GM23338 (cell line): ENCODE data around the gene UBN1. TPM values are rescaled to one million over a fixed set of nuclear protein-coding genes. Genes with fewer than 3 reads are reported as not detected.

ENCODE experiments used
- ATAC-seq: fragments of 200-7000 bp; cut with Tn5 transposase; 3 replicates; pipeline ENCODE4 v1.9.1; 2020
- DNase-seq: peaks from one replicate; pipeline ENCODE4 v3.0.0-alpha.2; 2015; ENCODE audit warnings: low spot score
- H2AFZ ChIP-seq: fragments of 200-600 bp; sonication (generic); 2 replicates; pipeline ENCODE4 v1.8.0; 2016; ENCODE audit warnings: antibody characterized with exemption, mild to moderate bottlenecking, moderate library complexity
- H3F3A ChIP-seq: fragments of 200-600 bp; sonication (generic); replicated peaks from 2 replicates; pipeline ENCODE4 v1.8.0; 2017; ENCODE audit warnings: antibody characterized with exemption, mixed run types, low read depth
- H3K27ac ChIP-seq: fragments of 200-600 bp; sonication (generic); 2 replicates; pipeline ENCODE4 v1.6.1; 2016; ENCODE audit warnings: low read depth
- H3K27me3 ChIP-seq: fragments of 200-600 bp; sonication (generic); 2 replicates; pipeline ENCODE4 v1.8.0; 2016; ENCODE audit warnings: mild to moderate bottlenecking, mixed run types, moderate library complexity; ENCODE audit not compliant: insufficient read depth
- H3K36me3 ChIP-seq: fragments of 200-600 bp; sonication (generic); 2 replicates; pipeline ENCODE4 v1.8.0; 2016; ENCODE audit warnings: mild to moderate bottlenecking; ENCODE audit not compliant: insufficient read depth
- H3K4me1 ChIP-seq: fragments of 200-600 bp; sonication (generic); 2 replicates; pipeline ENCODE4 v1.8.0; 2016; ENCODE audit warnings: mild to moderate bottlenecking, moderate library complexity; ENCODE audit not compliant: insufficient read depth
- H3K4me2 ChIP-seq: fragments of 200-600 bp; sonication (generic); 2 replicates; pipeline ENCODE4 v1.7.1; 2017; ENCODE audit warnings: mixed run types
- H3K4me3 ChIP-seq: fragments of 200-600 bp; sonication (generic); 2 replicates; pipeline ENCODE4 v1.6.1; 2016; ENCODE audit warnings: mixed run types
- H3K79me2 ChIP-seq: fragments of 200-600 bp; sonication (generic); replicated peaks from 2 replicates; pipeline ENCODE4 v1.8.0; 2017; ENCODE audit warnings: mild to moderate bottlenecking; ENCODE audit not compliant: insufficient read depth
- H3K9me2 ChIP-seq: fragments of 200-600 bp; sonication (generic); 2 replicates; pipeline ENCODE4 v1.8.0; 2017; ENCODE audit not compliant: insufficient read depth
- H4K20me1 ChIP-seq: fragments of 200-600 bp; sonication (generic); replicated peaks from 2 replicates; pipeline ENCODE4 v1.8.0; 2017; ENCODE audit warnings: mild to moderate bottlenecking; ENCODE audit not compliant: insufficient read depth
- H3K27ac Mint-ChIP-seq: 2 replicates; pipeline ENCODE4 v1.8.0; 2020; ENCODE audit warnings: inconsistent platforms, mild to moderate bottlenecking, moderate library complexity, mixed read lengths
- H3K27me3 Mint-ChIP-seq: 3 replicates; pipeline ENCODE4 v1.8.0; 2022; ENCODE audit warnings: low read depth, mild to moderate bottlenecking, moderate library complexity, mixed read lengths, inconsistent platforms; ENCODE audit not compliant: insufficient read depth, poor library complexity
- H3K36me3 Mint-ChIP-seq: 3 replicates; pipeline ENCODE4 v1.8.0; 2021; ENCODE audit warnings: low read depth, mild to moderate bottlenecking, inconsistent platforms, moderate library complexity, mixed read lengths
- H3K4me1 Mint-ChIP-seq: 3 replicates; pipeline ENCODE4 v1.8.0; 2020; ENCODE audit warnings: mild to moderate bottlenecking, inconsistent platforms, mixed read lengths
- H3K4me3 Mint-ChIP-seq: 3 replicates; pipeline ENCODE4 v1.8.0; 2021; ENCODE audit warnings: moderate library complexity, mild to moderate bottlenecking, inconsistent platforms, mixed read lengths
- H3K9me3 Mint-ChIP-seq: 3 replicates; pipeline ENCODE4 v1.8.0; 2020; ENCODE audit warnings: moderate library complexity, mild to moderate bottlenecking, inconsistent platforms, mixed read lengths
- CREB1 ChIP-seq: fragments of 250-450 bp; sonication (Bioruptor Pico); IDR thresholded peaks from 2 replicates; pipeline ENCODE4 v1.5.0; 2020; ENCODE audit warnings: low read depth, mild to moderate bottlenecking, moderate library complexity
- CTCF ChIP-seq, 2 experiments: fragments of 200-600 bp in 1 of 2; sonication (generic) in 1 of 2; conservative IDR thresholded peaks; 2 replicates each; pipeline versions ENCODE4 v1.5.1 to v1.6.1; 2016 to 2017; ENCODE audit warnings: antibody characterized with exemption in 2 of 2, low read depth in 2 of 2, mild to moderate bottlenecking in 2 of 2, moderate library complexity in 1 of 2
- ETS1 ChIP-seq: IDR thresholded peaks from 2 replicates; pipeline ENCODE4 v1.6.1; 2016; ENCODE audit warnings: antibody characterized with exemption
- EZH2 ChIP-seq: fragments of 200-600 bp; sonication (generic); IDR thresholded peaks from one replicate; pipeline ENCODE4 v1.8.0; 2017; ENCODE audit warnings: antibody characterized with exemption, mild to moderate bottlenecking, low read depth; ENCODE audit not compliant: unreplicated experiment
- EZH2phosphoT487 ChIP-seq: fragments of 200-600 bp; sonication (generic); IDR thresholded peaks from one replicate; pipeline ENCODE4 v1.8.1; 2018; ENCODE audit warnings: antibody characterized with exemption; ENCODE audit not compliant: unreplicated experiment
- JUNB ChIP-seq: IDR thresholded peaks from one replicate; pipeline ENCODE4 v1.6.1; 2016; ENCODE audit warnings: antibody characterized with exemption; ENCODE audit not compliant: unreplicated experiment
- NANOG ChIP-seq: IDR thresholded peaks from 2 replicates; pipeline ENCODE4 v1.6.1; 2016; ENCODE audit warnings: antibody characterized with exemption, borderline replicate concordance
- POLR2AphosphoS5 ChIP-seq: IDR thresholded peaks from 2 replicates; pipeline ENCODE4 v1.6.1; 2016; ENCODE audit warnings: antibody characterized with exemption, low read depth
- REST ChIP-seq: IDR thresholded peaks from one replicate; pipeline ENCODE4 v1.6.1; 2018; ENCODE audit warnings: antibody characterized with exemption; ENCODE audit not compliant: unreplicated experiment
- STAT1 ChIP-seq: IDR thresholded peaks from one replicate; pipeline ENCODE4 v1.6.1; 2016; ENCODE audit warnings: antibody characterized with exemption; ENCODE audit not compliant: unreplicated experiment
- ZNF114 ChIP-seq: fragments of 250-450 bp; sonication (Bioruptor Pico); IDR thresholded peaks from 2 replicates; pipeline ENCODE4 v1.5.0; 2020; ENCODE audit warnings: mild to moderate bottlenecking, moderate library complexity
- ZNF331 ChIP-seq: fragments of 250-450 bp; sonication (Bioruptor Pico); IDR thresholded peaks from 2 replicates; pipeline ENCODE4 v1.5.0; 2020; ENCODE audit warnings: low read depth, mild to moderate bottlenecking, moderate library complexity
- ZNF462 ChIP-seq: fragments of 250-450 bp; sonication (Bioruptor Pico); IDR thresholded peaks from 2 replicates; pipeline ENCODE4 v1.5.0; 2020; ENCODE audit warnings: mild to moderate bottlenecking, moderate library complexity
- polyA plus RNA-seq: library from polyadenylated mRNA; unstranded; fragments of >200 nt; fragmentation: Nextera tagmentation; extraction: Ambion mirVana; gene quantifications from 2 replicates; pipeline ENCODE4 v1.2.1, GENCODE V29; 2016
- total RNA-seq: library from RNA; depleted of rRNA; stranded (reverse); fragments of >200 nt; shearing (Covaris generic); gene quantifications from 2 replicates; pipeline ENCODE4 v1.2.3, GENCODE V29; 2014

UBN1 gene
- total and polyA plus RNA-seq, 2 experiments from 2014 or later: 18.3 to 46.8 TPM

GRCh38 chr16:4811242-4811641, 36.0 kb upstream of the UBN1 start:
- Histone ChIP-seq H3F3A (0 out of 2 replicates have a peak, but pooled peaks cover 9% of the 10 kb centered on the region), H3K27me3 (no peaks in the 10 kb centered on the region), H3K79me2 (0 out of 2 replicates have a peak, but pooled peaks cover 3% of the 10 kb centered on the region), H3K36me3 (peaks cover 25% of the 10 kb centered on the region), H3K4me1 (no peaks in the 10 kb centered on the region), H3K4me3 (no peak overlapping the region), H2AFZ (no peak overlapping the region), H4K20me1 (no peaks in the 10 kb centered on the region), H3K27ac (no peak overlapping the region), H3K4me2 (no peak overlapping the region), H3K9me2 (no peaks in the 10 kb centered on the region)
- no peak for TF ChIP-seq ZNF114 (CRISPR knock-in tag)
- no peak for TF ChIP-seq EZH2phosphoT487
- TF ChIP-seq NANOG: no peak
- no peak for TF ChIP-seq CREB1
- TF ChIP-seq REST: no peak
- no peak for TF ChIP-seq CTCF (conservative IDR thresholded peaks at IDR 0.05; ENCODE audit: low read depth in 2 of 2)
- TF ChIP-seq ZNF331 (CRISPR knock-in tag): no peak
- TF ChIP-seq STAT1: no peak
- no peak for TF ChIP-seq ZNF462 (CRISPR knock-in tag)
- TF ChIP-seq POLR2AphosphoS5: no peak
- TF ChIP-seq EZH2: no peak
- TF ChIP-seq JUNB: no peak
- no peak for TF ChIP-seq ETS1
- Mint-ChIP-seq H3K4me1 (no peaks in the 10 kb centered on the region), H3K27ac (no peak overlapping the region), H3K36me3 (peaks cover 80% of the 10 kb centered on the region), H3K27me3 (peaks cover 7% of the 10 kb centered on the region), H3K9me3 (no peaks in the 10 kb centered on the region), H3K4me3 (no peak overlapping the region)
- DNase-seq: no peak
- no peak; the same call in 2 of the 3 replicates for ATAC-seq
